Measurements from ENCODE around the gene RIPK1. TPM values are rescaled to one million over a fixed set of nuclear protein-coding genes. Genes with fewer than 3 reads are reported as not detected.
"Not testable (repeated sequence)": the region's sequence is repeated elsewhere in the genome, so short reads cannot be mapped to it uniquely, and the experiment has no call there.

The RIPK1 gene
- total RNA-seq, 3 donors from 2014 or later = 33.1 to 41.9 (median 35.8) TPM

GRCh38 chr6:3041147-3041546 is 27.1 kb upstream of the RIPK1 start:
- intact Hi-C loops (cut with DNase I, micrococcal nuclease) = no loop called here
- TF ChIP-seq CTCF (IDR thresholded peaks at IDR 0.05) = no peak
- no peaks in the 10 kb centered on the region for H3K9me3 ChIP-seq
- H3K36me3 ChIP-seq (ENCODE audit: low read depth) = no peaks in the 10 kb centered on the region
- no peak for ATAC-seq
- DNase-seq = no peak
- H3K4me3 ChIP-seq = no peak overlapping the region
- H3K4me1 ChIP-seq (ENCODE audit: low read depth) = no peaks in the 10 kb centered on the region

- DNase-seq (no peak), ATAC-seq (no peak)
- Histone ChIP-seq H3K36me3 (ENCODE audit: low read depth) (no peaks in the 10 kb centered on the region), H3K4me3 (no peak overlapping the region), H3K4me1 (ENCODE audit: low read depth) (no peaks in the 10 kb centered on the region), H3K9me3 (no peaks in the 10 kb centered on the region)
- TF ChIP-seq CTCF (IDR thresholded peaks at IDR 0.05) = no peak
- intact Hi-C loops (cut with DNase I, micrococcal nuclease) = no loop called here
Observed at GRCh38 chr6:3041606-3042005, 26.7 kb upstream of the RIPK1 start.

- no peak for TF ChIP-seq CTCF (IDR thresholded peaks at IDR 0.05)
- intact Hi-C loops (cut with DNase I, micrococcal nuclease) = loop anchor here in 1 of 2 donors (5.0 kb wide), 1 partner anchor 33 kb away; no protein-coding TSS in a partner anchor
- no peaks in the 10 kb centered on the region for H3K36me3 ChIP-seq (ENCODE audit: low read depth)
- no peaks in the 10 kb centered on the region for H3K4me1 ChIP-seq (ENCODE audit: low read depth)
- H3K9me3 ChIP-seq = no peaks in the 10 kb centered on the region
- no peak for ATAC-seq
- no peak overlapping the region for H3K4me3 ChIP-seq
- no peak for DNase-seq
Observed at GRCh38 chr6:3045369-3045768, 22.9 kb upstream of the RIPK1 start.

- Histone ChIP-seq H3K36me3 (ENCODE audit: low read depth) (no peaks in the 10 kb centered on the region), H3K4me1 (ENCODE audit: low read depth) (no peaks in the 10 kb centered on the region), H3K9me3 (no peaks in the 10 kb centered on the region), H3K4me3 (no peak overlapping the region)
- no peak for TF ChIP-seq CTCF (IDR thresholded peaks at IDR 0.05)
- intact Hi-C loops (cut with DNase I, micrococcal nuclease) = loop anchor here in 1 of 2 donors (5.0 kb wide), 1 partner anchor 33 kb away; no protein-coding TSS in a partner anchor
- ATAC-seq = no peak
- DNase-seq = no peak
Observed at GRCh38 chr6:3045777-3046176, 22.5 kb upstream of the RIPK1 start.

- intact Hi-C loops (cut with DNase I, micrococcal nuclease) = loop anchor here in 1 of 2 donors (5.0 kb wide), 1 partner anchor 34 kb away; no protein-coding TSS in a partner anchor
- Histone ChIP-seq H3K9me3 (no peaks in the 10 kb centered on the region), H3K36me3 (ENCODE audit: low read depth) (no peaks in the 10 kb centered on the region), H3K4me1 (ENCODE audit: low read depth) (no peaks in the 10 kb centered on the region), H3K4me3 (no peak overlapping the region)
- no peak for TF ChIP-seq CTCF (IDR thresholded peaks at IDR 0.05)
- DNase-seq (no peak), ATAC-seq (no peak)
Observed at GRCh38 chr6:3046295-3046694, 22.0 kb upstream of the RIPK1 start.

GRCh38 chr6:3048009-3048408 is 20.3 kb upstream of the RIPK1 start:
- not testable (repeated sequence) for H3K36me3 ChIP-seq (ENCODE audit: low read depth); H3K9me3 ChIP-seq; H3K4me1 ChIP-seq (ENCODE audit: low read depth); ATAC-seq; DNase-seq; H3K4me3 ChIP-seq
- intact Hi-C loops (cut with DNase I, micrococcal nuclease) = loop anchor here in 1 of 2 donors (5.0 kb wide), 1 partner anchor 36 kb away; no protein-coding TSS in a partner anchor
